Glomerular visceral epithelial cell (primary cell): ENCODE data around the gene CBX5.
"Not testable (repeated sequence)": the region's sequence is repeated elsewhere in the genome, so short reads cannot be mapped to it uniquely, and the experiment has no call there.

ENCODE experiments used
- DNase-seq: peaks from one replicate; pipeline ENCODE4 v3.0.0-alpha.2; 2016; ENCODE audit errors: extremely low spot score

CBX5 gene

GRCh38 chr12:54265364-54265812 lies 14.5 kb downstream of the CBX5 start:
- DNase-seq: no peak

DNA sequence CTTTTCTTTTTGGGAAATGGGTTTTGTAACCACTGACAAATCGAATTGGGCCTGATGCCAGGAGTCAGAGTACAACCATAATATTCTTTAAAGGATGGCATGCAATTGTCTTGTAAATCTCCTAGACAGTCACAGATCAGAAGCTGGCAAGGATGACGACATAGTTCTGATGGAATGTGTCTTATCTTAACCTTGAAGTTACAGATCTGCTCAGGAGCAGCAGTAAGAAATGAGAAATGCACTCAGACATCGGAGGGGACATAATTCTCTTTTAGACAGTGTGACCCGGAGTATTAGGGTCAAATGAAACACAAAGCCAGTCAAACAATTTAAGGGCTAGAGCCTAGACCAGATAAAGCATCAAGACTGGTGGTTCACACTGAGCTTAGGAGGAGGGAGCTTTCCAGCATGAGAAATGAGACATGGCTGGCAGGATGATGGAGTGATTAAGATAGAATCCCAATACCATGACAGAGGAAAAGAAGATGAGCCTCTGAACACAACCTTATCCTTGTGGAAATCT lies 17.5 kb downstream of the CBX5 start:
- DNase-seq: peak; percentile 66

GRCh38 chr12:54261815-54262402 lies 18.0 kb downstream of the CBX5 start:
- no peak for DNase-seq

DNA sequence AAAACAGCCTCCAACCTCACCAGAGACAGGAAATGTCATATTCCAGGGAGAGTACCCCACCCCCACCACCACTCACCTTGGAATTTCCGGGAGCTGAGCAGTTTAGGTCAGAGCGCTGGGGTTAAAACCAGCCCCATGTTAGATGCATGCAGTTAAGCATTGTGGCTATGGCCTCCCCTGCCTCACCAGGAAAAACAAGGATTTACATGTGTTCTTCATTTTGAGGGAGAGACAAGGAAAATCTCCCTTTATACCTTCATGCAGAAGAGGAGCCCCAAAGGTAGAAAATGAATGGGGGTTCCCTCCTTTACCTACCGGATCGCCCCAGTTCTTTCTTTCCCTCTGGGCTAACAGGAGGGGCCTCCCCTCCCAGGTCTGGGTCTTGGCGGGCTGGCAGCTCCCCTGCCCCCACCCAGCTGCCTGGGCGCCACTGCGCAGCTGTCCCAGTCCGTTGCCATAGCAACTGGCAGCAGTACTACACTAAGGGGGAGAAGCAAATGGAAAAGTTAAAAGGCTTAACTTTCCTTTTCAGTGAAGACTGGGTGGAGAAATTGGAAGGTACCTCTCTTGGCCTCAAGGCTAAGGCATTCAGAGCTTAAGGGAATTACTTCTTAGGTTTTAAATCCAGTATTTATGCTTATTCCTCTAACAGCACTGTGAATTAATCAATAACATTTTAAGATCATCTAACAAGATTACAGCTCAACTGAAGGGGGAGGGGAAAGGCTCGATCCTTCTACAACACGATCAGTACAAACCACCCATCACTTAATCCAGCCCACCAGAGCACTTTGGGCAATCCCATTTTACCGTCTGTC lies 20.5 kb downstream of the CBX5 start:
- DNase-seq: peak; percentile 91

GRCh38 chr12:54258201-54258681 lies 21.7 kb downstream of the CBX5 start:
- no peak for DNase-seq

- DNase-seq: no peak
Measured at GRCh38 chr12:54257332-54257731, 22.6 kb downstream of the CBX5 start.

DNA sequence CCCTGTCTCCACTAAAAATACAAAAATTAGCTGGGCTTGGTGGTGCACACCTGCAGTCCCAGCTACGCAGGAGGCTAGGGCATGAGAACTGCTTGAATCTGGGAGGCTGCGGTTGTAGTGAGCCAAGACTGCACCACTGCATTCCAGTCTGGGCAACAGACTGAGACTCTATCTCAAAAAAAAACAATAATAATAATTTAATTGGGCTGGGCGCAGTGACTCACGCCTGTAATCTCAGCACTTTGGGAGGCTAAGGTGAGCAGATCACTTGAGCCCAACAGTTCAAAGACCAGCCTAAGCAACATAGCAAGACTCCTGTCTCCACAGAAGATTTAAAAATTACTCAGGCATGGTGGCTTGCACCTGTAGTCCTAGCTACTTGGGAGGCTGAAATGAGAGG lies 26.7 kb downstream of the CBX5 start:
- no peak for DNase-seq

- DNase-seq: peak; percentile 51
Measured at GRCh38 chr12:54251667-54252284, 28.1 kb downstream of the CBX5 start.

DNA sequence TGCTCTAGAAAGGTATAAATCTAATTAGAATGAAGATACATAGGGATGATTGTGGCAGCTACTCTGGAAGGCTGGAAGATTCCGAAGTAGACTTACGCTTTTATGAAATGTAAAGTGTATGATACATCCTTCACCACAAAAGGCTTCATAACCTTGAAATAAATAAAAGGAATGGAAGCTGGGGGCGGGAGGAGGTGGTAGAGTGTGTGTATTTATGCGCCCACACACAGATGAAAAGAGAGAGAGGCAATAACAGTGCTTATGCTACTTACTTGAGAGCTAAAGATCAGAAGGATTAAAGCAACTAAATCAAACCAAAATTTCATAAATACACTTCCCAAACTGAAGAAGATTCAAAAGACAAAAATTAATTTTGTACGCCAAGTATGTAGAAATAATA lies 30.4 kb downstream of the CBX5 start:
- no peak for DNase-seq

GRCh38 chr12:54246011-54246641 lies 33.8 kb downstream of the CBX5 start:
- DNase-seq: no peak

- DNase-seq: no peak
Measured at GRCh38 chr12:54240971-54241588, 38.8 kb downstream of the CBX5 start.

GRCh38 chr12:54240129-54240528 lies 39.8 kb downstream of the CBX5 start:
- DNase-seq: no peak

DNA sequence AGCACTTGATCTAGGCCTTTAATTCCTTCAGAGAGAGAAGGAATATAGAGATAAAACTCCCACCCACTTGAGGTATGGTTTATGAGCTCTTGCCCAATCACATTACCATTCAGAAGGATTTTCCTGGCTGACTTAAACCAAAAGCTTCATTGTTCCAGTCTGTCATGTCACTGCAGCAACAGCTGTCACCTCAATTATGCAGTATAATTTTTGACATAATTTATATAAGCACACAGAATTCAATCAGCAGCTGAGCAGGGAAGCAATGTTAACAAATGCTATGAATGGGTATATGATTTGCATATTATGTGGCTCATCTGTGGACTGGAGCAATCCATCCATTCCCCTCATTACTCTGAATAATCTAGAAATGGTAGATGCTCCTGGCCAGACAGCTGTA lies 40.3 kb downstream of the CBX5 start:
- DNase-seq: no peak

DNA sequence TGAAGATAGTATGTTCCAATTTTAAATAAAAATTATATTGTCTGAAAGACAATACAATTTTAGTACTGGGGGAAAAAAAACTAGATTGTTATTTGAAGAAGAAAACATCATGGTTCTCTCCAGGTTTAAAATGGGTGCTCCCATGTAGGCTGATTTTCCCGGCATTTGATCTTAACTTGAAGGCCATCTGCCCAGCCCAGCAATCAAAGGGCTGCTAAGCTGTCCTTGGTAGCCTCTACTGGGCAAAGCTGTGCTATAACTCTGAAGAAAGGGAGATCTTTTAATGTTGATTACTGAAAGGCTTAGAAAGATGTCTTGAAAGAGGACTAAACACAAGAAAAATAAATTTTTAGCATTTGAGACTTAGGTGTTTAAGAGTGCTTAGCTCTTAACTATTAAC lies 41.4 kb downstream of the CBX5 start:
- DNase-seq: no peak

- no peak for DNase-seq
Measured at GRCh38 chr12:54232790-54233189, 47.1 kb downstream of the CBX5 start.

- DNase-seq: peak; percentile 70
Measured at GRCh38 chr12:54231269-54231668, 48.7 kb downstream of the CBX5 start.

GRCh38 chr12:54230555-54230954 lies 49.4 kb downstream of the CBX5 start:
- no peak for DNase-seq

- DNase-seq: peak; percentile 94
Measured at GRCh38 chr12:54229624-54230212, 50.2 kb downstream of the CBX5 start.

DNA sequence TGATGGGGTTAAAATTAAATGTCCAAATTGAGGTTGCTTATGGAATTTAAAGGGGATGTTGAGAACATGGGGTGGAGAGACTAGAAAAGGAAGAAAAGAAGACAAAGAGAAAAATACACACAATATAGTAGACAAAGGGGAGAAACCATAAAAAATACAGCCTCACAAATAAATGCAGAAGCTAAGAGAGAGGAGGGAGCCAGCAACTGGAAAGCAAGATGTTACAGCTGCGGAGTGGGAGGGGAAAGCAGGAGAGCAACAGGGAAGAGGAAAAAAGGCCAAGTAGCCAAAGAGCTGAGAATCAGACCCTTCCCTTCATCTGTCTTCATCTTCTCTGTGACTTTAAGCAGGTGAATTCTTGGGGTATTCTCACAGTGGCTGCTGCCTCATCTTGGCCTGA lies 51.5 kb downstream of the CBX5 start:
- DNase-seq: no peak

GRCh38 chr12:54227927-54228326 lies 52.0 kb downstream of the CBX5 start:
- DNase-seq: not testable (repeated sequence)

- no peak for DNase-seq
Measured at GRCh38 chr12:54227376-54227775, 52.5 kb downstream of the CBX5 start.
